Central memory CD8-positive, alpha-beta T cell (primary cell): ENCODE measurements around the gene TBC1D22A.

Source experiments
- ATAC-seq: fragments of 150-1000 bp; cut with Tn5 transposase; replicated peaks from 2 replicates; pipeline ENCODE4 v1.10.0; 2022; ENCODE audit warnings: mild to moderate bottlenecking, moderate FRiP score, moderate number of reproducible peaks; ENCODE audit not compliant: poor library complexity, severe bottlenecking; ENCODE audit errors: extremely low read depth
- DNase-seq, 2 donors: peaks; one replicate each; pipeline ENCODE4 v3.0.0; 2021; ENCODE audit warnings: low spot score in 2 of 2
- H3K27ac Mint-ChIP-seq: one replicate; pipeline ENCODE4 v1.8.0; 2022; ENCODE audit warnings: low read depth, mild to moderate bottlenecking, moderate library complexity, mixed read lengths
- H3K27me3 Mint-ChIP-seq: one replicate; pipeline ENCODE4 v1.8.0; 2022; ENCODE audit warnings: mixed read lengths
- H3K36me3 Mint-ChIP-seq: one replicate; pipeline ENCODE4 v1.8.0; 2022; ENCODE audit warnings: mild to moderate bottlenecking, moderate library complexity, mixed read lengths; ENCODE audit not compliant: insufficient read depth
- H3K4me1 Mint-ChIP-seq: one replicate; pipeline ENCODE4 v1.8.0; 2022; ENCODE audit warnings: mixed read lengths
- H3K4me3 Mint-ChIP-seq: one replicate; pipeline ENCODE4 v1.8.0; 2022; ENCODE audit warnings: mild to moderate bottlenecking, moderate library complexity, mixed read lengths
- H3K9me3 Mint-ChIP-seq: one replicate; pipeline ENCODE4 v1.8.0; 2022; ENCODE audit warnings: mixed read lengths

The TBC1D22A gene

GRCh38 chr22:47120399-47120798 is 357.9 kb downstream of the TBC1D22A start:
- Mint-ChIP-seq H3K27ac (peak overlapping the region; percentile 44), H3K4me1 (peaks cover 18% of the 10 kb centered on the region), H3K4me3 (no peak overlapping the region), H3K27me3 (no peaks in the 10 kb centered on the region), H3K36me3 (peaks cover 6% of the 10 kb centered on the region), H3K9me3 (no peaks in the 10 kb centered on the region)
- DNase-seq (no peak), ATAC-seq (no peak)

- ATAC-seq (no peak), DNase-seq (no peak)
- Mint-ChIP-seq H3K4me3 (no peak overlapping the region), H3K27me3 (no peaks in the 10 kb centered on the region), H3K9me3 (no peaks in the 10 kb centered on the region), H3K4me1 (peaks cover 19% of the 10 kb centered on the region), H3K27ac (no peak overlapping the region), H3K36me3 (peaks cover 5% of the 10 kb centered on the region)
Measured at GRCh38 chr22:47121791-47122190, 359.3 kb downstream of the TBC1D22A start.

GRCh38 chr22:47122441-47123000 is 360.1 kb downstream of the TBC1D22A start:
- Mint-ChIP-seq H3K9me3 (no peaks in the 10 kb centered on the region), H3K4me3 (no peak overlapping the region), H3K27me3 (no peaks in the 10 kb centered on the region), H3K36me3 (peaks cover 5% of the 10 kb centered on the region), H3K4me1 (peaks cover 19% of the 10 kb centered on the region), H3K27ac (no peak overlapping the region)
- ATAC-seq (no peak), DNase-seq (no peak)

GRCh38 chr22:47123006-47123826 is 360.8 kb downstream of the TBC1D22A start:
- no peaks in the 10 kb centered on the region for H3K27me3 Mint-ChIP-seq
- no peak for DNase-seq
- peak overlapping the region; percentile 54 for H3K27ac Mint-ChIP-seq

GRCh38 chr22:47123827-47124442 is 361.5 kb downstream of the TBC1D22A start:
- DNase-seq (no peak), ATAC-seq (no peak)
- Mint-ChIP-seq H3K27me3 (no peaks in the 10 kb centered on the region), H3K4me3 (no peak overlapping the region), H3K27ac (peak overlapping the region; percentile 54), H3K4me1 (peaks cover 19% of the 10 kb centered on the region), H3K9me3 (no peaks in the 10 kb centered on the region), H3K36me3 (peaks cover 5% of the 10 kb centered on the region)

More at GRCh38 chr22:47123006-47123826, 360.8 kb downstream of the TBC1D22A start:
- Mint-ChIP-seq H3K36me3 (peaks cover 5% of the 10 kb centered on the region), H3K4me1 (peaks cover 19% of the 10 kb centered on the region), H3K9me3 (no peaks in the 10 kb centered on the region), H3K4me3 (no peak overlapping the region)
- ATAC-seq: no peak

- peak overlapping the region; percentile 54 for H3K27ac Mint-ChIP-seq
- no peaks in the 10 kb centered on the region for H3K27me3 Mint-ChIP-seq
- H3K4me3 Mint-ChIP-seq: no peak overlapping the region
- peaks cover 19% of the 10 kb centered on the region for H3K4me1 Mint-ChIP-seq
- no peaks in the 10 kb centered on the region for H3K9me3 Mint-ChIP-seq
- ATAC-seq (no peak), DNase-seq (no peak)
- H3K36me3 Mint-ChIP-seq: peaks cover 5% of the 10 kb centered on the region
Measured at GRCh38 chr22:47124451-47124881, 362.0 kb downstream of the TBC1D22A start.

- no peak overlapping the region for H3K27ac Mint-ChIP-seq
- H3K9me3 Mint-ChIP-seq: no peaks in the 10 kb centered on the region
- no peak for ATAC-seq
- H3K4me1 Mint-ChIP-seq: peaks cover 19% of the 10 kb centered on the region
- H3K36me3 Mint-ChIP-seq: peaks cover 3% of the 10 kb centered on the region
- DNase-seq: no peak
- H3K27me3 Mint-ChIP-seq: no peaks in the 10 kb centered on the region
- H3K4me3 Mint-ChIP-seq: no peak overlapping the region
Measured at GRCh38 chr22:47124961-47125360, 362.5 kb downstream of the TBC1D22A start.

GRCh38 chr22:47125603-47126002 is 363.2 kb downstream of the TBC1D22A start:
- H3K27me3 Mint-ChIP-seq: no peaks in the 10 kb centered on the region
- H3K27ac Mint-ChIP-seq: no peak overlapping the region
- no peak overlapping the region for H3K4me3 Mint-ChIP-seq
- DNase-seq (no peak), ATAC-seq (no peak)
- peaks cover 19% of the 10 kb centered on the region for H3K4me1 Mint-ChIP-seq
- H3K9me3 Mint-ChIP-seq: no peaks in the 10 kb centered on the region
- peaks cover 3% of the 10 kb centered on the region for H3K36me3 Mint-ChIP-seq

GRCh38 chr22:47126344-47126811 is 363.9 kb downstream of the TBC1D22A start:
- peaks cover 19% of the 10 kb centered on the region for H3K4me1 Mint-ChIP-seq
- no peak overlapping the region for H3K4me3 Mint-ChIP-seq
- no peaks in the 10 kb centered on the region for H3K9me3 Mint-ChIP-seq
- peaks cover 3% of the 10 kb centered on the region for H3K36me3 Mint-ChIP-seq
- no peak overlapping the region for H3K27ac Mint-ChIP-seq
- ATAC-seq: no peak
- no peak for DNase-seq
- H3K27me3 Mint-ChIP-seq: no peaks in the 10 kb centered on the region

GRCh38 chr22:47127441-47127871 is 365.0 kb downstream of the TBC1D22A start:
- peaks cover 3% of the 10 kb centered on the region for H3K36me3 Mint-ChIP-seq
- H3K9me3 Mint-ChIP-seq: no peaks in the 10 kb centered on the region
- ATAC-seq: no peak
- no peaks in the 10 kb centered on the region for H3K27me3 Mint-ChIP-seq
- DNase-seq: no peak
- H3K4me3 Mint-ChIP-seq: no peak overlapping the region
- no peak overlapping the region for H3K27ac Mint-ChIP-seq
- H3K4me1 Mint-ChIP-seq: peaks cover 14% of the 10 kb centered on the region

- H3K36me3 Mint-ChIP-seq: peaks cover 3% of the 10 kb centered on the region
- H3K9me3 Mint-ChIP-seq: no peaks in the 10 kb centered on the region
- ATAC-seq: no peak
- DNase-seq: no peak
- H3K27me3 Mint-ChIP-seq: no peaks in the 10 kb centered on the region
- no peak overlapping the region for H3K4me3 Mint-ChIP-seq
- H3K27ac Mint-ChIP-seq: no peak overlapping the region
- peaks cover 14% of the 10 kb centered on the region for H3K4me1 Mint-ChIP-seq
Measured at GRCh38 chr22:47128216-47128615, 365.8 kb downstream of the TBC1D22A start.

- DNase-seq (no peak), ATAC-seq (no peak)
- peaks cover 4% of the 10 kb centered on the region for H3K36me3 Mint-ChIP-seq
- H3K27ac Mint-ChIP-seq: no peak overlapping the region
- H3K4me1 Mint-ChIP-seq: peaks cover 10% of the 10 kb centered on the region
- H3K9me3 Mint-ChIP-seq: no peaks in the 10 kb centered on the region
- no peaks in the 10 kb centered on the region for H3K27me3 Mint-ChIP-seq
- no peak overlapping the region for H3K4me3 Mint-ChIP-seq
Measured at GRCh38 chr22:47128622-47129215, 366.3 kb downstream of the TBC1D22A start.
